Measurements from ENCODE around the gene ESRRG.

DNA sequence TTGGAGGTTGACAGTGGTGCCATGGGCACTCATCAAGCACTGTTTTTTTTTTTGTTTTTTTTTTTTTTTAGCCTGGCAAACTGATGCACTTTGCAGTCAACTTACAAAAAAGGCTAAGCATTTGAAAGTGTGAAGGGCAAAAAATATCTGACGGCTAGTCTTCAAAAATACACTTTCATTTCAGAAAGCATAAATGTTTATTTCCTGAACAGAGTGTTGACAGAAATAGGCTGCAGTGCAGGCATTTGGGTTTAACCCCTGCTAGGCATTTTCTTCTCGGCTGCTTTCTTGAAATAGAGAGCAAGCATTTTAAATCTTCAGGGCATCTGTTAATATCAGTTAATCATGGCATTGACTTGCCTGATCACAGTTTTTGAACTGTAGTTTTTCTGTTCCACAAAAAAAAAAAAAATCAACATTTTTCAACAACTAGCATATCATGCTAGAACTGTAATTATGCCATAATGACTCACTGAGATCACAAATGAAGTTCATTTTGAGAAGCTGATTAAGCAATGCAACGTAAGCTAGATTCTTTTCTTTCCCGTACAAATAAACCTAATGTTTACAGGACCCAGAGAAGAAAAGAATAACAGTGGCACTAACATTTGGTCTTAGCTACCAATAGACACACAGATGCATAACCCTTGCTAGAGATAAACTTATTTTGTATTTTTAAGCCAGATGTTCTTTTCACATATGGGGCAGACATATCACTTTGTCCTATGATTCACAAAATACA lies 199.6 kb downstream of the ESRRG start:
- TF ChIP-seq, protein P1, sequence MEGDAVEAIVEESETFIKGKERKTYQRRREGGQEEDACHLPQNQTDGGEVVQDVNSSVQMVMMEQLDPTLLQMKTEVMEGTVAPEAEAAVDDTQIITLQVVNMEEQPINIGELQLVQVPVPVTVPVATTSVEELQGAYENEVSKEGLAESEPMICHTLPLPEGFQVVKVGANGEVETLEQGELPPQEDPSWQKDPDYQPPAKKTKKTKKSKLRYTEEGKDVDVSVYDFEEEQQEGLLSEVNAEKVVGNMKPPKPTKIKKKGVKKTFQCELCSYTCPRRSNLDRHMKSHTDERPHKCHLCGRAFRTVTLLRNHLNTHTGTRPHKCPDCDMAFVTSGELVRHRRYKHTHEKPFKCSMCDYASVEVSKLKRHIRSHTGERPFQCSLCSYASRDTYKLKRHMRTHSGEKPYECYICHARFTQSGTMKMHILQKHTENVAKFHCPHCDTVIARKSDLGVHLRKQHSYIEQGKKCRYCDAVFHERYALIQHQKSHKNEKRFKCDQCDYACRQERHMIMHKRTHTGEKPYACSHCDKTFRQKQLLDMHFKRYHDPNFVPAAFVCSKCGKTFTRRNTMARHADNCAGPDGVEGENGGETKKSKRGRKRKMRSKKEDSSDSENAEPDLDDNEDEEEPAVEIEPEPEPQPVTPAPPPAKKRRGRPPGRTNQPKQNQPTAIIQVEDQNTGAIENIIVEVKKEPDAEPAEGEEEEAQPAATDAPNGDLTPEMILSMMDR (IDR thresholded peaks at IDR 0.05): no peak
- no peak for TF ChIP-seq POLR2A (IDR thresholded peaks at IDR 0.05)

Measured in esophagus squamous epithelium (tissue), 4 donors.